ENCODE results near the gene MARCKSL1. TPM values are rescaled to one million over a fixed set of nuclear protein-coding genes. Genes with fewer than 3 reads are reported as not detected.
"Not testable (repeated sequence)": the region's sequence is repeated elsewhere in the genome, so short reads cannot be mapped to it uniquely, and the experiment has no call there.

Gene MARCKSL1
- total RNA-seq, 1 donor from 2014 or later = 40.8 TPM

DNA sequence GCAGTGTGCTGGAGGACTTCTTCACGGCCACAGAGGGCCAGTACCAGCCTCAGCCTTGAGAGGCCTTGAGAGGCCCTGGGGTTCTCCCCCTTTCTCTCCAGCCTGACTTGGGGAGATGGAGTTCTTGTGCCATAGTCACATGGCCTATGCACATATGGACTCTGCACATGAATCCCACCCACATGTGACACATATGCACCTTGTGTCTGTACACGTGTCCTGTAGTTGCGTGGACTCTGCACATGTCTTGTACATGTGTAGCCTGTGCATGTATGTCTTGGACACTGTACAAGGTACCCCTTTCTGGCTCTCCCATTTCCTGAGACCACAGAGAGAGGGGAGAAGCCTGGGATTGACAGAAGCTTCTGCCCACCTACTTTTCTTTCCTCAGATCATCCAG lies 50.4 kb downstream of the MARCKSL1 start:
- DNase-seq = no peak

DNA sequence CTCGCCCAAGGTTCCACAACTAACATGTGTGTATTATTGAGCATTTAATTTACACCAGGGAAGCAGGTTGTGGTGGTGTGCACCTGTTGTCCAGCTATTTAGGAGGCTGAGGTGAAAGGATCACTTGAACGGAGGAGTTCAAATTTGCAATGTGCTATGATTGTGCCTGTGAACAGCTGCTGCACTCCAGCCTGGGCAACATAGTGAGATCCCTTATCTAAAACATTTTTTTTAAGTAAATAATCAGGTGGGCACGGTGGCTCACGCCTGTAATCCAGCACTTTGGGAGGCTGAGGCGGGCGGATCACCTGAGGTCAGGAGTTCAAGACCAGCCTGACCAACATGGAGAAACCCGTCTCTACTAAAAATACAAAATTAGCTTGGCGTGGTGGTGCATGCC lies 51.3 kb downstream of the MARCKSL1 start:
- not testable (repeated sequence) for DNase-seq

Small RNA genes lying within 50 kb of the gene (small RNA-seq; reads per million reads assigned to genes)
- not detected for gene RF00019 (ENCODE audit: low replicate concordance)

Other genes with a start within 250 kb of the MARCKSL1 start
- gene KPNA6, start 228.2 kb downstream of the MARCKSL1 start, total RNA-seq = 36.3 TPM
- 39.5 TPM for gene TXLNA, start 156.6 kb downstream of the MARCKSL1 start, total RNA-seq
- gene CCDC28B, start 135.6 kb downstream of the MARCKSL1 start, total RNA-seq = 30.3 TPM
- 2.7 TPM for gene IQCC, start 130.6 kb downstream of the MARCKSL1 start, total RNA-seq
- gene DCDC2B, start 127.1 kb downstream of the MARCKSL1 start, total RNA-seq = not detected
- 10.6 TPM for gene TMEM234, start 113.9 kb downstream of the MARCKSL1 start, total RNA-seq
- 145 TPM for gene EIF3I, start 113.8 kb downstream of the MARCKSL1 start, total RNA-seq
- 0.31 TPM for gene FAM167B, start 89.0 kb downstream of the MARCKSL1 start, total RNA-seq
- 1.3 TPM for gene LCK, start 85.0 kb downstream of the MARCKSL1 start, total RNA-seq
- 58.3 TPM for gene HDAC1, start 44.1 kb downstream of the MARCKSL1 start, total RNA-seq
- 0.82 TPM for gene FAM229A, start 26.3 kb upstream of the MARCKSL1 start, total RNA-seq
- gene TSSK3, start 26.3 kb upstream of the MARCKSL1 start, total RNA-seq = not detected
- gene BSDC1, start 58.2 kb upstream of the MARCKSL1 start, total RNA-seq = 67.4 TPM
- gene ZBTB8B, start 128.8 kb upstream of the MARCKSL1 start, total RNA-seq = under 0.01 TPM
- 13.3 TPM for gene ZBTB8A, start 203.2 kb upstream of the MARCKSL1 start, total RNA-seq